ENCODE data around the gene HRH3.

The HRH3 gene

DNA sequence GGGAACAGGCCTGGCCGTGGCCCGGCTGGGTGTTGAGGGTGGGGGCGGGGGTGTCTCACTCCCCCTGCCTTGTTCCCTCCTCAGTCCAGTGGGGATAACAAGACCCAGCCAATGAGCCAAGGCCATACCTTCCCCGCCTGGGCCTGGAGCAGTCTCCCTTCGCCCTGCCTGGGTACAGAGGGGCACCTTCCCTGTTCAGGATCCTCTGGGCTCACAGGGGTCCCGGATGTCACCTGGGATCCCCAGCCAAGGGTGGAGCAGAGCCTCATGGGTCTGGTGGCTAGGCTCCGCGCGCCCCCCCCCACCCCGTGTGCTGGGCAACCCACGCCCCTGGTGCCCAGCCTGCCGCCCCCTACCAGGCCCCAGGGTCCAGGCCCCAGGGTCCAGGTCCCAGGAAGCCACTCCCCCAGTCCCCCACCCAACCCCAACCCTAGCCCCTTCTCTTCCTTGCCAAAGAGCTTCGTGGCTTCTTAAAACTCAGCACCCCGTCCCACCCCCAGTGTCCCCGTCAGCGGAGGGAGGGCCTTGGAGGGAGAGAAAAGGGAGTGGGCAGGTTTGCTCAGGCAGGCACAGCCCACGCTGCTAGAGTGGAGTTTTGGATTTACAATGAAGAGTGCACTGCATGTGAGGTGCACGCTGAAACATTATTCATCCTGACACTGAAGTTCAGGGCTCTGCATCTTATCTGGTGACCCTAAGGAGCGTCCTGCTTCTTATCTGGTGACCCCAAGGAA lies 11.8 kb downstream of the HRH3 start:
- H3K4me1 ChIP-seq (ENCODE audit: control insufficient read depth in 1 of 2, insufficient read depth in 1 of 2, low read depth in 1 of 2, low read length in 1 of 2), result no peaks in the 10 kb centered on the region
- peaks cover 34% of the 10 kb centered on the region for H3K27me3 ChIP-seq
- TF ChIP-seq, protein P1, sequence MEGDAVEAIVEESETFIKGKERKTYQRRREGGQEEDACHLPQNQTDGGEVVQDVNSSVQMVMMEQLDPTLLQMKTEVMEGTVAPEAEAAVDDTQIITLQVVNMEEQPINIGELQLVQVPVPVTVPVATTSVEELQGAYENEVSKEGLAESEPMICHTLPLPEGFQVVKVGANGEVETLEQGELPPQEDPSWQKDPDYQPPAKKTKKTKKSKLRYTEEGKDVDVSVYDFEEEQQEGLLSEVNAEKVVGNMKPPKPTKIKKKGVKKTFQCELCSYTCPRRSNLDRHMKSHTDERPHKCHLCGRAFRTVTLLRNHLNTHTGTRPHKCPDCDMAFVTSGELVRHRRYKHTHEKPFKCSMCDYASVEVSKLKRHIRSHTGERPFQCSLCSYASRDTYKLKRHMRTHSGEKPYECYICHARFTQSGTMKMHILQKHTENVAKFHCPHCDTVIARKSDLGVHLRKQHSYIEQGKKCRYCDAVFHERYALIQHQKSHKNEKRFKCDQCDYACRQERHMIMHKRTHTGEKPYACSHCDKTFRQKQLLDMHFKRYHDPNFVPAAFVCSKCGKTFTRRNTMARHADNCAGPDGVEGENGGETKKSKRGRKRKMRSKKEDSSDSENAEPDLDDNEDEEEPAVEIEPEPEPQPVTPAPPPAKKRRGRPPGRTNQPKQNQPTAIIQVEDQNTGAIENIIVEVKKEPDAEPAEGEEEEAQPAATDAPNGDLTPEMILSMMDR (IDR thresholded peaks at IDR 0.05), result no peak
- no peaks in the 10 kb centered on the region for H3K9me3 ChIP-seq
- no peak overlapping the region for H3K27ac ChIP-seq
- peaks cover 38% of the 10 kb centered on the region for H3K36me3 ChIP-seq
- no peak overlapping the region for H3K4me3 ChIP-seq (ENCODE audit: low read depth in 1 of 2, low read length in 1 of 2)

DNA sequence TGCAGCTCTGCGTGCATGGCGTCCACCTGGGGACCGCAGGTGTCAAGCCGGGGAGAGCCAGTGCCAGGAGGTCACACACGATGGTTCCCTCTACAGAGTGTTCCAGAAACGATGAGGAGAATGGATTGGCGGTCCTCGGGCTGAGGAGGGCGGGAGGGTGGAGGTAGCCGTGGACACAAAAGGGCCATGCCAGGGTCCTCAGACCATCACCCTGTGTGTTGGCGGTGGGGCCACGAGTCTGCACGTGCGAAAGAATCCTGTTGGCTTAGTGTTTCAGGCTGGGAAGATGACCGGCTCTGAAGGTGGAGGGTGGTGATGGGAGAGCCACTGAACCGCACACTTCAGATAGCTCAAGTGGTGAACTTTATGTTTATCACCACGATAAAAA lies 13.7 kb downstream of the HRH3 start:
- H3K9me3 ChIP-seq, result no peaks in the 10 kb centered on the region
- peaks cover 21% of the 10 kb centered on the region for H3K27me3 ChIP-seq
- no peaks in the 10 kb centered on the region for H3K4me1 ChIP-seq (ENCODE audit: control insufficient read depth in 1 of 2, insufficient read depth in 1 of 2, low read depth in 1 of 2, low read length in 1 of 2)
- no peak overlapping the region for H3K4me3 ChIP-seq (ENCODE audit: low read depth in 1 of 2, low read length in 1 of 2)
- no peak overlapping the region for H3K27ac ChIP-seq
- TF ChIP-seq, protein P1 (IDR thresholded peaks at IDR 0.05), result no peak
- H3K36me3 ChIP-seq, result peaks cover 56% of the 10 kb centered on the region

DNA sequence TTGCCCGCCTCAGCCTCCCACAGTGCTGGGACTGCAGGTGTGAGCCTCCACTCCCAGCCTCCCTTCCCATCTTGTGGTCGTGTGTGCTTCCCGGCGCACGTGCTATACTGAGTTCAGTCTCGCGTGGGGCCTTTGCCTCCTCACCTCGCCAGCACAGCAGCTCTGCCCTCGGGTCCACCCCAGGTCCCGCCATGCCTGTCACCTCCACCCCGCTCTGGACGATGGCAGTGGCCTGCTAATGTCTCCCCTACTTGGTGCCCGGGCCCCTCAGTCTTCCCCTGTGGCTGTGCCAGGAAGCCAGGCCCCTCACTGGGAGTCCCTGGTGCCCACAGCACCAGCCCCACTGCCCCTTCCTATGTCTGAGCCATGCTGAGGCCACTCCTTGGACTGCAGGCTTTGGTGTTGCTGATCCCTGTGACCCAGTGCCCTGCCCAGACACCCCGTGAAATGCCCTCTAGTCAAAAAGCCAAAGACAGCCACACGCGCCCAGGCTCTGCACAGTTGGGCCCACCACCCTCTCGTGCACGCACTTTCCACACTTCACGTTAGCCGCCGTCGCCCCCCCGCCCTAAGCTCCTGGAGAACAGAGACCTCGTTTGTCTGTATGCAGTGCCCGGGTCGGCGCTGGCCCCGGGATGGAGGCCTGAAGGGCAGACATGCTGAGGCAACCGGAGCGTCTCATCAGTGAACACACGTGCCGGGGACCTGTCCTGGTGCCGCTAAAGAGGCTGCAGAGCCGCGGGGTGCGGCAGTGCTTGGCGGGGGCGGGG lies 14.3 kb downstream of the HRH3 start:
- no peaks in the 10 kb centered on the region for H3K9me3 ChIP-seq
- H3K4me3 ChIP-seq (ENCODE audit: low read depth in 1 of 2, low read length in 1 of 2), result no peak overlapping the region
- TF ChIP-seq, protein P1 (IDR thresholded peaks at IDR 0.05), result no peak
- H3K36me3 ChIP-seq, result peaks cover 62% of the 10 kb centered on the region
- H3K27ac ChIP-seq, result no peak overlapping the region
- peaks cover 15% of the 10 kb centered on the region for H3K27me3 ChIP-seq
- no peaks in the 10 kb centered on the region for H3K4me1 ChIP-seq (ENCODE audit: control insufficient read depth in 1 of 2, insufficient read depth in 1 of 2, low read depth in 1 of 2, low read length in 1 of 2)

DNA sequence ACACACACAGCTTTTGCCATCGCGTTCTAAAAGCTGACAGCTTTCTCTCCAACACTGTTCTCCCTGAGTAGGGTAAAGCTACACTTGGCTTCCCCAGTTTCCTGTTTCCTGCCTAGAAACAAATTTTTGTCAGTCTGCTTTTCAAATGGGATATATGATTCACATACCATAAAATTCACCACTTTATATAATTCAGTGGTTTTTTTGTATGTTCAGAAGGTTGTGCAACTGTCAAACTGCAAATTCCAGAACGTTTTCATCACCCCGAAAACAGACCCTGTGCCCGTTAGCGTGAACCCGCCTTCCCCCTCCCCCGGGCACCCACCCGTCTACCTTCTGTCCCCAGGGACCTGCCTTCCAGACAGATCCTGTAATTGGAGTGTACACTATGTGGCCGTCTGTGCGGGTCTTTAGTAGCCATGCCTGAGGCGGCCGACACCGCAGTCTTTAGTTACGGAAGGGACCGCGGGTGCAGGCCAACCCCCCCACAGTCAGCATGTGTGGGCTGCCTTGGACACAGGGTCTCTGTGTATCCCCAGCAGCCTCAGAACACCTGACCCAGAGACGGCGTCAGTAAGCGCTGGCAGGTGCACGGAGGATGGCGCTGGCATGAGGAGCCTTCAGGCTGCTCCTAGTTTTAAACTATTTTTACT lies 16.6 kb downstream of the HRH3 start:
- no peaks in the 10 kb centered on the region for H3K27me3 ChIP-seq
- H3K9me3 ChIP-seq, result no peaks in the 10 kb centered on the region
- TF ChIP-seq, protein P1 (IDR thresholded peaks at IDR 0.05), result no peak
- no peak overlapping the region for H3K4me3 ChIP-seq (ENCODE audit: low read depth in 1 of 2, low read length in 1 of 2)
- H3K4me1 ChIP-seq (ENCODE audit: control insufficient read depth in 1 of 2, insufficient read depth in 1 of 2, low read depth in 1 of 2, low read length in 1 of 2), result no peaks in the 10 kb centered on the region
- H3K27ac ChIP-seq, result no peak overlapping the region
- H3K36me3 ChIP-seq, result peaks cover 85% of the 10 kb centered on the region

DNA sequence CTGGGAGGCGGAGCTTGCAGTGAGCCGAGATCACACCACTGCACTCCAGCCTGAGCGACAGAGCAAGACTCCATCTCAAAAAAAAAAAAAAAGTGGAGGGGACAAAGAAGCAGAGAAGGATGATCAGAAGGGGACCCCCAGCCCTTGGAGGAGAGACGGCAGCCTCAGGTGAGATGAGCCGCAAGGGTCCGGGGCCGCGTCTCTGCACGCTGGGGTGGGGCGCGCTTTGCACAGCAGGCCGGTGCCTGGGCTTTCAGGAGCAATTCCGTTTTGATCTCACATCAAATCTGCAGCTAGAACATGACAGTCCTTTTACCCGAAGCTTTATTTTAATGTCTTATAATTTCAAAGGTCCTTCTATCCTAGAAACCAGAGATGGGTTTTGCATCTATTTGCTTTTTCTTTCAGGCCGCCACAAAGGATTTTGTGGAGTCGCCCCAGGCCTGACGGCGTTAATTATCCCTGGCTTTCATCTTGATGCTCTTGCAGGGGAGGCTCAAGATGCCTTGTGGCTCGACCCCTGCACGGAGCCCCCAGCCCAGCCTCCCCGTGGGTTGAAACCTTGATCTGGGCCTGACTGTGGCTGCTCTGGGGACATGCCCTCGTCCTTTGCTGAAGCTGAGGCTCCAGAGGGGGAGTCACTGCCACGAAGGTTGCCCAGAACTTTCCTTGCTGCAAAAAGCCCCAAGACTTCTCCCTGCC lies 17.3 kb downstream of the HRH3 start:
- Histone ChIP-seq H3K27ac (no peak overlapping the region), H3K36me3 (peaks cover 90% of the 10 kb centered on the region), H3K9me3 (no peaks in the 10 kb centered on the region), H3K27me3 (no peaks in the 10 kb centered on the region), H3K4me3 (ENCODE audit: low read depth in 1 of 2, low read length in 1 of 2) (no peak overlapping the region), H3K4me1 (ENCODE audit: control insufficient read depth in 1 of 2, insufficient read depth in 1 of 2, low read depth in 1 of 2, low read length in 1 of 2) (no peaks in the 10 kb centered on the region)
- TF ChIP-seq, protein P1 (IDR thresholded peaks at IDR 0.05), result no peak
